OCI-LY3 (cell line): Measurements from ENCODE around the gene FIZ1.

Experiments
- CTCF ChIP-seq: fragments of 200-600, 300-600 bp; sonication (generic); IDR thresholded peaks from 2 replicates; pipeline ENCODE4 v1.5.1; 2014; ENCODE audit warnings: antibody characterized with exemption, low read length, low read depth
- EZH2phosphoT487 ChIP-seq: fragments of 200-600 bp; shearing (Covaris generic); IDR thresholded peaks from 2 replicates; pipeline ENCODE4 v1.6.1; 2018; ENCODE audit warnings: antibody characterized with exemption, mixed run types, low read depth

GRCh38 chr19:55635334-55635717 is 36.0 kb upstream of the FIZ1 start:
- TF ChIP-seq CTCF, result no peak
- TF ChIP-seq EZH2phosphoT487, result no peak
